IgD-negative memory B cell (primary cell): ENCODE measurements around the gene NSF. TPM values are rescaled to one million over a fixed set of nuclear protein-coding genes. Genes with fewer than 3 reads are reported as not detected.

ENCODE experiments used
- H3K27ac Mint-ChIP-seq, 3 donors: one replicate each; pipeline ENCODE4 v1.8.0; 2020 to 2022; ENCODE audit warnings: mild to moderate bottlenecking in 3 of 3, mixed read lengths in 3 of 3, moderate library complexity in 1 of 3
- H3K27me3 Mint-ChIP-seq: one replicate; pipeline ENCODE4 v1.8.0; 2021; ENCODE audit warnings: mixed read lengths
- H3K36me3 Mint-ChIP-seq: one replicate; pipeline ENCODE4 v1.8.0; 2020; ENCODE audit warnings: mild to moderate bottlenecking, mixed read lengths
- H3K4me1 Mint-ChIP-seq, 3 donors: one replicate each; pipeline ENCODE4 v1.8.0; 2020 to 2022; ENCODE audit warnings: mixed read lengths in 3 of 3, mild to moderate bottlenecking in 1 of 3
- H3K4me3 Mint-ChIP-seq, 4 donors: one replicate each; pipeline ENCODE4 v1.8.0; 2020 to 2022; ENCODE audit warnings: mild to moderate bottlenecking in 4 of 4, mixed read lengths in 4 of 4, moderate library complexity in 3 of 4
- H3K9me3 Mint-ChIP-seq, 3 donors: one replicate each; pipeline ENCODE4 v1.8.0; 2020 to 2021; ENCODE audit warnings: mixed read lengths in 3 of 3, mild to moderate bottlenecking in 1 of 3
- polyA plus RNA-seq: library from polyadenylated mRNA; unstranded; fragments of 300-500 nt; fragmentation: Illumina TruSeq; gene quantifications from one replicate; pipeline ENCODE4 v1.2.3, GENCODE V29; 2021

The NSF gene
- polyA plus RNA-seq, 1 donor from 2014 or later = 16.5 TPM

DNA sequence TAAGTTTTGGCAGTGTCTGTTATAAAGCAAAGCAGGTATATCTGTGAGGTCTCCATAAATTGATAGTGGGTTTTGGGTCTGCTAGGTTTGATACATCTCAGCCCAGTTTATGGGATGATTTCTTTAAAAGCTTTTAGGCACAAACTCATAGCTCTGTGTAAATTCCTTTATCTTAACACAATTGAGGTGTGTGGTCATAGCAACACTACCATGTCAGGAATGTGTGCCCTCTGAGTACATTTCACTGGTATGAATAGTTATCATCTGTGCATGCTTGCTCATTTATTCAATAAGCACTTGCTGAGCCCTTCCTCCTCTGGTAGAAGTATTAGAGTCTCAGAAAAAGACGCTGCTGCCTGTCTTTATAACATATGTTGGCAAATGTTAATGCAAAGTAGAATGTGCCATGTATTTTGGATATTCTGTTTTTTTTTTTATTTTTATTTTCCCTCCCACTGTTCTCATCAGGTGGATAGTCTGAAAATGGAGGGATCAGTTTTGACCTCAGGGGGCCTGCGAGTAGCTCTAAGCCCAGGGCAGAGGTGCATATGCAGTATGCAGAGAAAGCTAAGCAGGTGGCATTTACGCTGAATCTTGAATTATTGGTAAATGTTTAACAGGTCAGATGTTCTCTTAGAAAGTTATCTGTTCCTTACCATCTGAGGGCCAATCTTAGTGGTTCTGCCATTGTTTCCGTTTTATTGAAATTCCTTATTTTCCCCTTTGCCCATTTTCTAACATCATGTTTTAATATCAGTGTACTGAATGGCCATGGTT is 137.3 kb downstream of the NSF start:
- Mint-ChIP-seq H3K27me3 (peaks cover 1% of the 10 kb centered on the region), H3K27ac (no peak overlapping the region), H3K4me1 (peaks cover 11 to 14% (median 13%) of the 10 kb centered on the region in 3 donors), H3K4me3 (no peak overlapping the region), H3K9me3 (no peaks in the 10 kb centered on the region), H3K36me3 (peaks cover 6% of the 10 kb centered on the region)

DNA sequence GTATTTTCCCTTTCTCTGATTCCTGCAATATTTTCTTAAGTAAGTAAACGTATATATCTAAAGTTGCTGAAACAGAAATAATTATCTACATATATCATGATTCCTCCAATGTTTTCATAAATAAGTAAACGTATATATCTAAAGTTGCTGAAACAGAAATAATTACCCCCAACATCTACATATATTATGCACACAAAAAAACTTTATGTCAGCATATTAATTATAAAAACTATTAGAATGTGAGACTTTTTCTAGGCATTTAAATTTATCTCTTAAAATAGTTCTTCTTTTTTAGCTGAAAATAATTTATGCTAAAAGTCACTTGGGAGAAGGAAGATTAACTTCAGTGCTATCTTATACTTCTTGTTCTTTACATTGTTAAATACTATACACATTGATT is 139.6 kb downstream of the NSF start:
- Mint-ChIP-seq H3K4me1 (peaks cover 2 to 11% (median 3%) of the 10 kb centered on the region in 3 donors), H3K36me3 (peaks cover 6% of the 10 kb centered on the region), H3K27ac (no peak overlapping the region), H3K9me3 (no peaks in the 10 kb centered on the region), H3K27me3 (peaks cover 1% of the 10 kb centered on the region), H3K4me3 (no peak overlapping the region)

DNA sequence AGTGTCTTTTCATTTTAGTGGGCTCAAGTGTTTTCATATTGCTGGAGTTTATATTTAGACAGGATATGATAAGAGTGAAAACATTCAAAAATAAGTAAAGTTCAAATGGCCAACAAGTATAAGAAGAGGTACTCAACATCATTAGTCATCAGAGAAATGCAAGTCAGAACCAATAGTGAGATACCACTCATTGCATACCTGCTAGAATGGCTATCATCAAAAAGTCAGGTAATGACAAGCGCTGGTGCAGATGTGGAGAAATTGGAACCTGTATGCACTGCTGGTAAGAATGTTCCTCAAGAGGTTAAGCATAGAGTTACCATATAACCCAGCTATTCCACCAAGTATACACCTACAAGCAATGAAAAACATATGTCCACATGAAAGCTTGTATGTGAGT is 140.2 kb downstream of the NSF start:
- Mint-ChIP-seq H3K27me3 (peaks cover 1% of the 10 kb centered on the region), H3K4me1 (peaks cover 7 to 12% (median 8%) of the 10 kb centered on the region in 3 donors), H3K4me3 (no peak overlapping the region), H3K9me3 (no peaks in the 10 kb centered on the region), H3K27ac (no peak overlapping the region), H3K36me3 (peaks cover 6% of the 10 kb centered on the region)

DNA sequence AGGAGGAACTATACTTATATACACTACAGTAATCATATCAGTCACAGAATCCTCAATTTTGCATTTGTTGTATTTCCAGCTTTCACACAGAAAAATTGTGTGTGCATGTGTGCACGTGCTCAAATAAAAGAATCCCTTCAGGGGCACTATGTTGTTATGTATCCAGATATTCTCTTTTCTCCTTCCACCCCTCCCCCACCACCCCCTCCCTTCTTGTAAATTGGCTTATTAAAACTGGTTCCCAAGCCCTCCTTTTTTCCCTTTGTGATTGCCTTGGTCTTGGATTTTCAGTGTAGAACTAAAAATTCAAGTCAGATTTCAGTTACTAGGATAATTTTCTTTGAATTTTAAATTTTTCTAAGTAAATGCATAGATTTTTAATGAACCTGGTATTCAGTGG is 141.7 kb downstream of the NSF start:
- no peaks in the 10 kb centered on the region for H3K9me3 Mint-ChIP-seq
- peaks cover 1% of the 10 kb centered on the region for H3K27me3 Mint-ChIP-seq
- H3K4me3 Mint-ChIP-seq = no peak overlapping the region
- H3K27ac Mint-ChIP-seq = no peak overlapping the region
- H3K4me1 Mint-ChIP-seq = peaks cover 20 to 24% (median 21%) of the 10 kb centered on the region in 3 donors
- peaks cover 6% of the 10 kb centered on the region for H3K36me3 Mint-ChIP-seq

DNA sequence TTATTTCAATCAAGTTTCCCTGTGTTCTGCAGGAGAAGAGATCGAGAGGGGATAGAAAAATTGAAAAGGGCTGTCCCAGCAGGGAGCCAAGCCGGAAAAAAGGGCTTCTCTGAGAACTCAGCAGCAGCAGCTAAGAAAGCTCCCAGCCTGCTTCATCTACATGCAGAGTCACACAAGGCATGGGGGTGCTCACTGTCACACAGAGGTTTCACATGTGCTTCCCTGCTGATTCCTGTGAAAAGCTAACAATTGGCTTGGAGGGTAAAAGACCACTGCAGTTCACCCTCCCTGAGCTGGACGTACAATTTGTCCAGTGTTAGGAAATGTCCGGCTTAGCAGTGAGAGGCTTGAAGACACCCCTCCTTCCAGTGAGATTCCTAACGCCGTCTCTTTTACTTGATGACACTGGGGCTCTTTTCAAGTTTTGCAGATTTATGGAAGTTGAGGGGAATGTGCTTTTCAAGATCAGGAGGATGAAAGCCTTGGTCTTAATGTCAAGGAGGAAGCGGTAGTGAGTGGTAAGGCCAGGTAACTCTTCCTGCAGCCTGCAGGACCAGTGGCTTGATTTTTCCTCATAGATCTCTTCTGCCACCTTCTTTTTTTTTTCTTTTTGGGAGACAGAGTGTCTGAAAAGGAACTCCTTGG is 142.4 kb downstream of the NSF start:
- H3K9me3 Mint-ChIP-seq = no peaks in the 10 kb centered on the region
- H3K27ac Mint-ChIP-seq = peak overlapping the region in 1 of 3 donors; percentile 71
- H3K36me3 Mint-ChIP-seq = peaks cover 6% of the 10 kb centered on the region
- H3K4me1 Mint-ChIP-seq = peaks cover 25 to 30% (median 28%) of the 10 kb centered on the region in 3 donors
- no peak overlapping the region for H3K4me3 Mint-ChIP-seq
- H3K27me3 Mint-ChIP-seq = peaks cover 1% of the 10 kb centered on the region

DNA sequence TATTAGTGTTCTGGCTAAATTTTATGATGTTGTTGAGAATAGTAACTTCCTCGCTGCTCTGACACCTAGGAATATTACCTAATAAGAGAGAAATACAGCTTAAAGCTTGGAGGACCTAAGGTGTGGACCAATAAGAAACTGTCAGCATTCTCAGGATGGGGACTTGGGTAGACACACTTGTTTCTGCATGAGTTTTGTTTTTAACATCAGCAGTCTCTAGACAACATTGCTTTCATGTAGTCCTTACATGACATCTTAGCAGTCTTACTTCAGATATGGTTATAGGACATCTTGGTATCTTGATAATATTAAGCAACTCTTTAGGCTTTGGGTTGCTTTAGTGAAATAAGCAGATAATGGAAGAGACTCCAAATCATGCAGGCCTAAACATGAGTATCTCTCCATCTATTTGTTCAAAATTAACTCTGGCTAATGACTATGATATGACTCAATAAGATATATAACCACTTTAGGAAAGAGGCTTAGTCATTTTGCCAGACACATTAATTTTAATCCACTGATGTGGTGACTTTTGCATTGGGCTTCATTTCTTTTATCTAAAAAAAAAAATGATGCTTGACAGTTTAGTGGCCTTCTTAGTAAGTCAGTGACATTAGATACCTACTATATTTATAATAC is 143.5 kb downstream of the NSF start:
- Mint-ChIP-seq H3K4me1 (peaks cover 25 to 35% (median 28%) of the 10 kb centered on the region in 3 donors), H3K4me3 (no peak overlapping the region), H3K9me3 (no peaks in the 10 kb centered on the region), H3K27ac (no peak overlapping the region), H3K27me3 (peaks cover 1% of the 10 kb centered on the region), H3K36me3 (peaks cover 6% of the 10 kb centered on the region)

DNA sequence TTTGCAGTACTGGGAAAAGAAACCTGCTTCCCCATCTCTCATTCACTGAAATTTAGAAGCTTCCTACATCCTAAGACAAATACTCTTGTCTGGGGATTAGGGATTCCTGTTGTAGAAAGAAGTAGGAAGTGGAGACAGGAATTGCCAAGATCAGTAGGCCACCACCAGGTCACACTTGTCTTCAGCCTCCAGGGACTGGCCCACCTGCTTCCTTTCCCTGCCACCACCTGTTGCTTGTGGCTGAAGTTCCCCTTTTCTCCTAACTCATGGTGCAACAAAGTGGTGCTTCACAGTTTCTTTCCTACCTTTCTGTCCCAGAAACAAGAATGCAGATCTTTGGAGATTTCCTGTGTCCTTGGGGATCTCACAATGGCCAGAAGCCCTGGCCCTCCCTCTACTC is 145.6 kb downstream of the NSF start:
- H3K27ac Mint-ChIP-seq = peak overlapping the region; percentile 10 to 60 (median 28)
- H3K9me3 Mint-ChIP-seq = no peaks in the 10 kb centered on the region
- peaks cover 25 to 34% (median 28%) of the 10 kb centered on the region in 3 donors for H3K4me1 Mint-ChIP-seq
- H3K36me3 Mint-ChIP-seq = peaks cover 2% of the 10 kb centered on the region
- peak overlapping the region; percentile 21 to 87 (median 58) for H3K4me3 Mint-ChIP-seq
- peaks cover under 1% of the 10 kb centered on the region for H3K27me3 Mint-ChIP-seq

DNA sequence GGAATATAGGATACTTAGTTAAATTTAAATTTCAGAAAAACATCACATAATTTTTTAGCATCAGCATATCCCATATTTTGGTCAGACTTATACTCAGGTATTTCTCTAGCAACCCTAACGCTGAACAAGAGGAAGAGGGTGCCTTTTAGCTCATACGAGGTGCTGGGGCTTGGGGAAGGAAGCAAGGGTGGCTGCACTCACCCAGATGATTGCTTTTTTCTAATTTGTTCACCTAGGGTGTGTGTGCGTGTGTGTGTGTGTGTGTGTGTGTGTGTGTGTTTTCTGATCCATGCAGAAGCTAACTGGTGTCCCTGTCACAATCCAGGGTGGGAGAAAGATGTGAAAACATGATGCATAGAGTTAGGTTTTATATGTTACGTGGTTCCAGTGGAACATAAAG is 146.9 kb downstream of the NSF start:
- peak overlapping the region; percentile 28 to 82 (median 60) for H3K27ac Mint-ChIP-seq
- no peaks in the 10 kb centered on the region for H3K36me3 Mint-ChIP-seq
- no peaks in the 10 kb centered on the region for H3K27me3 Mint-ChIP-seq
- H3K4me3 Mint-ChIP-seq = peak overlapping the region; percentile 0 to 82 (median 54)
- H3K4me1 Mint-ChIP-seq = peaks cover 25 to 32% (median 28%) of the 10 kb centered on the region in 3 donors
- no peaks in the 10 kb centered on the region for H3K9me3 Mint-ChIP-seq

DNA sequence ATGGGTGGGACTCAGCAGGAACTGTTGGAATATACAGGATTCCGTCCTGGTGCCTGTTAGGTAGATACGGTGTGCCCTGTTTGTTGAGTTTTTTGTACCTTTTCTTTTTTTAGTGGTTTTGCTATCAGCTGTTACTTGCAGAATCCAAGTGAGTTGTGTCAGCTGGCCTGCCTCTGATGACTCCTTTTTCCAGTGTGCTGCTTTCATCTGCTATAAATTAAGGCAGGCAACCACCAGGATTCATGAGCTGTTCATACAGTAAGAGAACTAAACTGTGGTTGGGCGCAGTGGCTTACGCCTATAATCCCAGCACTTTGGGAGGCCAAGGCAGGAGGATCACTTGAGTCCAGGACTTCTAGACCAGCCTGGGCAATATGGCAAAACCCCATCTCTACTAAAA is 148.1 kb downstream of the NSF start:
- no peak overlapping the region for H3K4me3 Mint-ChIP-seq
- H3K27ac Mint-ChIP-seq = peak overlapping the region in 1 of 3 donors; percentile 23
- H3K27me3 Mint-ChIP-seq = no peaks in the 10 kb centered on the region
- no peaks in the 10 kb centered on the region for H3K9me3 Mint-ChIP-seq
- H3K36me3 Mint-ChIP-seq = no peaks in the 10 kb centered on the region
- H3K4me1 Mint-ChIP-seq = peaks cover 27 to 32% (median 28%) of the 10 kb centered on the region in 3 donors

DNA sequence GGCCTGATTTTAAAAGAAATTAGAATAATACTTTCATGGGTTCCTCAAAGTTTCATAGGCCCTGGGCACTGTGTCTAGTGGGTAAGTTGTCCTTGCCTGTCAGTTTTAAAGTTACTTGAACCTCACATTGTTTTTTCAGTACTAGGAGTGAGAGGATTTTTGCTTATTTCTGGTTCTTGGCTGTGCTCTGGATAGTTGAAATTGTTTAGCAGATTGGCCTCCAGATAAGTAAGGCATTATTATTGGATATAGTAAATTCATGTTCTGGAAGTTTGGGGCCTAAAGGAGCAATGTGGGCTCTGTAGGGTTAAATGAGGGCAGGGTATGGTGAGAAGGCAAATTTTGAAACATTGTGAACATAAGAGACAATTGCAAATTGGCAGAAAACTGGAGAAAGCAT is 149.5 kb downstream of the NSF start:
- no peaks in the 10 kb centered on the region for H3K36me3 Mint-ChIP-seq
- no peak overlapping the region for H3K4me3 Mint-ChIP-seq
- H3K27ac Mint-ChIP-seq = no peak overlapping the region
- no peaks in the 10 kb centered on the region for H3K27me3 Mint-ChIP-seq
- H3K4me1 Mint-ChIP-seq = peaks cover 25 to 29% (median 26%) of the 10 kb centered on the region in 3 donors
- H3K9me3 Mint-ChIP-seq = no peaks in the 10 kb centered on the region

DNA sequence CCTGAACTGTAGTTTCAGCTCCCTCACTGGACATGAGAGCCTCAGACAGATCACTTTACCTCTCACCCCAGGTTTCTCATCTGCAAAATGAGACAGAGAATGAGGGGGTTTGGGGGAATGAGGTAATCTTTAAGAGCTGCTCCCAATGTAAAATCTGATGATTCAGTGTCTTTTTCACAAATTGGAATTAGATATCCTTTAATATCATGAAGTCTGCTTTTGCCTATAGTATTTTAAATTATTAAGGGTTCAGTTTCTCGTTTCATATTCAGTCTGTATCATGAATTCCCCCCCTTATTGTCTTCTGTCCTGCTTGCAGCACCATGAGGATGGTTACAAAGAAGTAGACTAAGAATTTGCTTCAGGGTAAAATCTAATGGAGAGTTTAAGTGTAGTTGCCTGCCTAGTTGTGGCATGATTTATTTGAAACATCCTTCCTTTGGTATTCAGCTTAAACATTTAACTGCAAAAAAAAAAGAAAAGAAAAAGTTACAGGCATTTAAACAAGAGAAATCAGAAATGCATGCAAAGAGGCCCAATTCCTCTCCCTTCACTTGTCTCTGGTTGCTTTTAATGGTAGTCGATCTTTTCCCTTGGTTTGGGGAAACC is 150.8 kb downstream of the NSF start:
- Mint-ChIP-seq H3K9me3 (no peaks in the 10 kb centered on the region), H3K36me3 (no peaks in the 10 kb centered on the region), H3K4me3 (no peak overlapping the region), H3K27ac (peak overlapping the region in 1 of 3 donors; percentile 53), H3K27me3 (no peaks in the 10 kb centered on the region), H3K4me1 (peaks cover 20 to 26% (median 24%) of the 10 kb centered on the region in 3 donors)

DNA sequence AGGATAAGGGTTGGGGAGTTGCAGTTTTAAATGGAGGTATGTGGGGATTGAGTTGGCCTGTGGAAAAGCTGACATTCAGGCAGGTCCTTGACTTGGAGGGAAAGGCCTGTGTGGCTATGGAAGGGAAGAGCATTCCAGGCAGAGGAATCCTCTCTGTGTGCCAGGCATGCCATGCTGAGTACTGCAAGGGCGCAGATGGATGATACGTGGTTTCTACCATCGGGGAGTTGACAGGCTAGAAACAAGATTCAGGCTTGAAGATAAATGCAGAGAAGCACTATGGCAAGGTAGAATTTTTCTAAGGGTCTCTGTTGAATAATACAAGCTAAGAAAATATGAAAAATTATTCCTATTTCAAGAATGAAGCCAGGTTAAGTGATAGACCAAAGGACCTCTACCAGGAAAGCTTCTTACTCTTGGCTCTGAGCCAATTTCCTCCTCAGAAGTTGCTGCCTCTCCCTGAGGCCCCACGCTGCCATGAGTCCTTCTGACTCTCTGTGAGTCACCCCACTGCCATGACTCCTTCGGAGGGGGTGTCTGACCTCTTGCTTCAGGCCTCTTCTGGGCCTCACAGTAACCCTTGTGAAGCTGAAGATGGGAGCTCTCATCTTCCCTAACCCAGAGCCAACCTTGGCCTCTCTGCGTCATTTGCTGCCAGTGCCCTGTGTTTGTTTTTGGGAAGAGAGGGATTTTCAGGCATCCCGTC is 152.2 kb downstream of the NSF start:
- no peaks in the 10 kb centered on the region for H3K36me3 Mint-ChIP-seq
- H3K4me3 Mint-ChIP-seq = no peak overlapping the region
- H3K9me3 Mint-ChIP-seq = no peaks in the 10 kb centered on the region
- H3K27ac Mint-ChIP-seq = no peak overlapping the region
- H3K27me3 Mint-ChIP-seq = no peaks in the 10 kb centered on the region
- H3K4me1 Mint-ChIP-seq = peaks cover 8 to 17% (median 15%) of the 10 kb centered on the region in 3 donors

DNA sequence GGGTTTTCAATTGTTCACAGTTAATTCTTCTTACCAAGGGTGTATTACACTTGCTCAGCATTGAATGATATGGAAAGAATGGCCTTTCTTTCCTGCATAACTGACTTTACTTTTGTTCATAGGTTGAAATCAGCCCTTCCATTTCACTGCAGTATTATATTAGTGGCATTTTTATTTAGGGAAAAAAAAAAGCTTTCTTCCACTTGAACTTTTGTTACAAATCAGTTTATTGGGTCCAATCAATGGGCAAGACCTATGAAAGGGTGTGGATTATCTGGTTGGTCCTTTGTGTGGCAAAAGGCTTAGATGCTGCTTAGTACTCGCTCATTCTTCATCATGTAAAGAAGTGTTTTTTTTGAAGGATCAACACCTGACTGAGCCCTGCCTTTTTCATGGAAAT is 154.0 kb downstream of the NSF start:
- H3K4me3 Mint-ChIP-seq = no peak overlapping the region
- no peaks in the 10 kb centered on the region for H3K9me3 Mint-ChIP-seq
- H3K36me3 Mint-ChIP-seq = no peaks in the 10 kb centered on the region
- H3K27ac Mint-ChIP-seq = no peak overlapping the region
- peaks cover 20 to 25% (median 21%) of the 10 kb centered on the region in 3 donors for H3K4me1 Mint-ChIP-seq
- no peaks in the 10 kb centered on the region for H3K27me3 Mint-ChIP-seq

DNA sequence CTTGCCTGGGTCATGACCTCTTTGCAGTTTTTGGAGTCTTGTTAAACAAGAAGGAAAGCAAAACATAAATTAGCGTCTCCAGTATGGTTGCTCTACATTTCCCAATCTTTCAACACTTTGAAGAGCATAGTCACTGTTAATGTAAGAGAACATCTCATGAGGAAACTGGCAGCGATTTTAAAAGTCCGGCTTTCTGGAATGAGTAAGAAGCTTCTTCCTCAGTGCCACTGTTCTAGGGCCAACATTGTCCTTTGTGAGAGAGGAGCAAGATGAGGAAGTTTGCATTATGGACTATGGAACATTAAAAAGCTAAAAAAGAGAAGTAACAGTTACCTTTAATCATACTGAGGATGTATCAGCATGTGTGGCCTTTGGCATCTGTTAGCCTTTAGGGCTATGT is 154.9 kb downstream of the NSF start:
- H3K27ac Mint-ChIP-seq = peak overlapping the region in 1 of 3 donors; percentile 49
- peaks cover 21 to 28% (median 23%) of the 10 kb centered on the region in 3 donors for H3K4me1 Mint-ChIP-seq
- H3K36me3 Mint-ChIP-seq = no peaks in the 10 kb centered on the region
- H3K4me3 Mint-ChIP-seq = no peak overlapping the region
- no peaks in the 10 kb centered on the region for H3K9me3 Mint-ChIP-seq
- no peaks in the 10 kb centered on the region for H3K27me3 Mint-ChIP-seq
